ENCODE results near the gene SLC45A2.
A peak's percentile ranks its signal among the peaks of the same experiment; 100 is the strongest.

The SLC45A2 gene

DNA sequence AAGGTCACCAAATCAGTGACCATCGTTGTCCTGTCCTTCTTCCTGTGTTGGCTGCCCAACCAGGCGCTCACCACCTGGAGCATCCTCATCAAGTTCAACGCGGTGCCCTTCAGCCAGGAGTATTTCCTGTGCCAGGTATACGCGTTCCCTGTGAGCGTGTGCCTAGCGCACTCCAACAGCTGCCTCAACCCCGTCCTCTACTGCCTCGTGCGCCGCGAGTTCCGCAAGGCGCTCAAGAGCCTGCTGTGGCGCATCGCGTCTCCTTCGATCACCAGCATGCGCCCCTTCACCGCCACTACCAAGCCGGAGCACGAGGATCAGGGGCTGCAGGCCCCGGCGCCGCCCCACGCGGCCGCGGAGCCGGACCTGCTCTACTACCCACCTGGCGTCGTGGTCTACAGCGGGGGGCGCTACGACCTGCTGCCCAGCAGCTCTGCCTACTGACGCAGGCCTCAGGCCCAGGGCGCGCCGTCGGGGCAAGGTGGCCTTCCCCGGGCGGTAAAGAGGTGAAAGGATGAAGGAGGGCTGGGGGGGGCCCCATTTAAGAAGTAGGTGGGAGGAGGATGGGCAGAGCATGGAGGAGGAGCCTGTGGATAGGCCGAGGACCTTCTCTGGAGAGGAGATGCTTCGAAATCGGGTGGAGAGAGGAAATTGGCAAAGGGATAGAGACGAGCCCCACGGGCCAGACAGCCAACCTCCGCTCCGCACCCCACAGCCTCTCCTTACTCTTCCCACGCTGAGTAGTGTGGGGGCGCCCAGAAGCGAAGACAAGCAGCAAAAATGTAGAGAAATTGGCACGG, 46.6 kb downstream of the SLC45A2 start:
- DNase-seq (ENCODE audit: low spot score) (peak; percentile 57), ATAC-seq (ENCODE audit: low read depth) (no peak)
- Histone ChIP-seq H3K27ac (ENCODE audit: poor library complexity, severe bottlenecking) (no peak overlapping the region), H3K36me3 (ENCODE audit: low read depth) (no peaks in the 10 kb centered on the region), H3K4me1 (ENCODE audit: insufficient read depth, poor library complexity, severe bottlenecking) (peaks cover 5% of the 10 kb centered on the region), H3K4me3 (ENCODE audit: severe bottlenecking) (no peak overlapping the region), H3K27me3 (ENCODE audit: insufficient read depth, poor library complexity, severe bottlenecking) (peaks cover 76% of the 10 kb centered on the region), H3K9me3 (ENCODE audit: severe bottlenecking) (no peaks in the 10 kb centered on the region)
- TF ChIP-seq, protein P1, sequence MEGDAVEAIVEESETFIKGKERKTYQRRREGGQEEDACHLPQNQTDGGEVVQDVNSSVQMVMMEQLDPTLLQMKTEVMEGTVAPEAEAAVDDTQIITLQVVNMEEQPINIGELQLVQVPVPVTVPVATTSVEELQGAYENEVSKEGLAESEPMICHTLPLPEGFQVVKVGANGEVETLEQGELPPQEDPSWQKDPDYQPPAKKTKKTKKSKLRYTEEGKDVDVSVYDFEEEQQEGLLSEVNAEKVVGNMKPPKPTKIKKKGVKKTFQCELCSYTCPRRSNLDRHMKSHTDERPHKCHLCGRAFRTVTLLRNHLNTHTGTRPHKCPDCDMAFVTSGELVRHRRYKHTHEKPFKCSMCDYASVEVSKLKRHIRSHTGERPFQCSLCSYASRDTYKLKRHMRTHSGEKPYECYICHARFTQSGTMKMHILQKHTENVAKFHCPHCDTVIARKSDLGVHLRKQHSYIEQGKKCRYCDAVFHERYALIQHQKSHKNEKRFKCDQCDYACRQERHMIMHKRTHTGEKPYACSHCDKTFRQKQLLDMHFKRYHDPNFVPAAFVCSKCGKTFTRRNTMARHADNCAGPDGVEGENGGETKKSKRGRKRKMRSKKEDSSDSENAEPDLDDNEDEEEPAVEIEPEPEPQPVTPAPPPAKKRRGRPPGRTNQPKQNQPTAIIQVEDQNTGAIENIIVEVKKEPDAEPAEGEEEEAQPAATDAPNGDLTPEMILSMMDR (IDR thresholded peaks at IDR 0.05; ENCODE audit: poor library complexity, severe bottlenecking), result no peak

DNA sequence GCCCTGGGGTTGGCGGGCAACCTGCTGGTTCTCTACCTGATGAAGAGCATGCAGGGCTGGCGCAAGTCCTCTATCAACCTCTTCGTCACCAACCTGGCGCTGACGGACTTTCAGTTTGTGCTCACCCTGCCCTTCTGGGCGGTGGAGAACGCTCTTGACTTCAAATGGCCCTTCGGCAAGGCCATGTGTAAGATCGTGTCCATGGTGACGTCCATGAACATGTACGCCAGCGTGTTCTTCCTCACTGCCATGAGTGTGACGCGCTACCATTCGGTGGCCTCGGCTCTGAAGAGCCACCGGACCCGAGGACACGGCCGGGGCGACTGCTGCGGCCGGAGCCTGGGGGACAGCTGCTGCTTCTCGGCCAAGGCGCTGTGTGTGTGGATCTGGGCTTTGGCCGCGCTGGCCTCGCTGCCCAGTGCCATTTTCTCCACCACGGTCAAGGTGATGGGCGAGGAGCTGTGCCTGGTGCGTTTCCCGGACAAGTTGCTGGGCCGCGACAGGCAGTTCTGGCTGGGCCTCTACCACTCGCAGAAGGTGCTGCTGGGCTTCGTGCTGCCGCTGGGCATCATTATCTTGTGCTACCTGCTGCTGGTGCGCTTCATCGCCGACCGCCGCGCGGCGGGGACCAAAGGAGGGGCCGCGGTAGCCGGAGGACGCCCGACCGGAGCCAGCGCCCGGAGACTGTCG, 47.3 kb downstream of the SLC45A2 start:
- peaks cover 5% of the 10 kb centered on the region for H3K4me1 ChIP-seq (ENCODE audit: insufficient read depth, poor library complexity, severe bottlenecking)
- no peaks in the 10 kb centered on the region for H3K36me3 ChIP-seq (ENCODE audit: low read depth)
- H3K27me3 ChIP-seq (ENCODE audit: insufficient read depth, poor library complexity, severe bottlenecking), result peaks cover 71% of the 10 kb centered on the region
- TF ChIP-seq, protein P1 (IDR thresholded peaks at IDR 0.05; ENCODE audit: poor library complexity, severe bottlenecking), result no peak
- H3K27ac ChIP-seq (ENCODE audit: poor library complexity, severe bottlenecking), result no peak overlapping the region
- no peak overlapping the region for H3K4me3 ChIP-seq (ENCODE audit: severe bottlenecking)
- ATAC-seq (ENCODE audit: low read depth) (no peak), DNase-seq (ENCODE audit: low spot score) (peak; percentile 60)
- H3K9me3 ChIP-seq (ENCODE audit: severe bottlenecking), result no peaks in the 10 kb centered on the region

DNA sequence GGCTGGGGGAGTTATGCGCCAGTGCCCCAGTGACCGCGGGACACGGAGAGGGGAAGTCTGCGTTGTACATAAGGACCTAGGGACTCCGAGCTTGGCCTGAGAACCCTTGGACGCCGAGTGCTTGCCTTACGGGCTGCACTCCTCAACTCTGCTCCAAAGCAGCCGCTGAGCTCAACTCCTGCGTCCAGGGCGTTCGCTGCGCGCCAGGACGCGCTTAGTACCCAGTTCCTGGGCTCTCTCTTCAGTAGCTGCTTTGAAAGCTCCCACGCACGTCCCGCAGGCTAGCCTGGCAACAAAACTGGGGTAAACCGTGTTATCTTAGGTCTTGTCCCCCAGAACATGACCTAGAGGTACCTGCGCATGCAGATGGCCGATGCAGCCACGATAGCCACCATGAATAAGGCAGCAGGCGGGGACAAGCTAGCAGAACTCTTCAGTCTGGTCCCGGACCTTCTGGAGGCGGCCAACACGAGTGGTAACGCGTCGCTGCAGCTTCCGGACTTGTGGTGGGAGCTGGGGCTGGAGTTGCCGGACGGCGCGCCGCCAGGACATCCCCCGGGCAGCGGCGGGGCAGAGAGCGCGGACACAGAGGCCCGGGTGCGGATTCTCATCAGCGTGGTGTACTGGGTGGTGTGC, 48.0 kb downstream of the SLC45A2 start, which contains the start of gene RXFP3:
RXFP3 (plus strand) TSS at position 6 of the 636 bp plus-strand sequence; CDS start at position 361, 355 bp downstream.
- peaks cover 65% of the 10 kb centered on the region for H3K27me3 ChIP-seq (ENCODE audit: insufficient read depth, poor library complexity, severe bottlenecking)
- H3K4me3 ChIP-seq (ENCODE audit: severe bottlenecking), result no peak within 1 kb of the TSS

DNA sequence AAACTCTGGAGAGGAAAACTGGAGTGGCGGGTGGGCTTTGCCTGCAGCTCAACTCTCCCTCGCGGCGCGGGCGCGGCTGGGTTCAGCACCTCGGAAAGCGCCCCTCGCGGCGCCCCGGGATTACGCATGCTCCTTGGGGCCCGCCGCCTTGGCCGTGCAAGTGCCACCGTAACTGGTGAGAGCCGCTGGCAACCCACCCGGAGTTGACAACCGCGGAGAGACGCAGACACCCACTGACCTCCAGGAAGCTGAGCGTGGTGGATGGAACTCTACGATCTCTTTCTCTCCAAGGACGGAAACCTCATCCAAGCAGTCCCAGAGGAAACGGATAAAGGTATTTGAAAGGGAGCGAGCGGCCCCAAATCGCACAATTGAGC, 48.5 kb downstream of the SLC45A2 start:
- Histone ChIP-seq H3K4me1 (ENCODE audit: insufficient read depth, poor library complexity, severe bottlenecking) (peaks cover 5% of the 10 kb centered on the region), H3K27ac (ENCODE audit: poor library complexity, severe bottlenecking) (no peak overlapping the region), H3K4me3 (ENCODE audit: severe bottlenecking) (no peak overlapping the region), H3K27me3 (ENCODE audit: insufficient read depth, poor library complexity, severe bottlenecking) (peaks cover 60% of the 10 kb centered on the region), H3K36me3 (ENCODE audit: low read depth) (no peaks in the 10 kb centered on the region), H3K9me3 (ENCODE audit: severe bottlenecking) (no peaks in the 10 kb centered on the region)
- TF ChIP-seq, protein P1 (IDR thresholded peaks at IDR 0.05; ENCODE audit: poor library complexity, severe bottlenecking), result no peak
- ATAC-seq (ENCODE audit: low read depth) (peak; percentile 48; the same call in 2 of the 3 replicates), DNase-seq (ENCODE audit: low spot score) (peak; percentile 72)

More for the DNA sequence above, 48.0 kb downstream of the SLC45A2 start, which contains the start of gene RXFP3:
- ATAC-seq (ENCODE audit: low read depth) (peak; percentile 12; the same call in 1 of the 3 replicates), DNase-seq (ENCODE audit: low spot score) (peak; percentile 62)
- H3K27ac ChIP-seq (ENCODE audit: poor library complexity, severe bottlenecking), result no peak within 1 kb of the TSS
- H3K9me3 ChIP-seq (ENCODE audit: severe bottlenecking), result no peaks in the 10 kb centered on the region
- no peaks in the 10 kb centered on the region for H3K36me3 ChIP-seq (ENCODE audit: low read depth)
- TF ChIP-seq, protein P1 (IDR thresholded peaks at IDR 0.05; ENCODE audit: poor library complexity, severe bottlenecking), result no peak
- peaks cover 5% of the 10 kb centered on the region for H3K4me1 ChIP-seq (ENCODE audit: insufficient read depth, poor library complexity, severe bottlenecking)

All from RWPE2 (cell line).